SKM-1 (cell line): ENCODE results near the gene ATP7A.
"Not testable (repeated sequence)": the region's sequence is repeated elsewhere in the genome, so short reads cannot be mapped to it uniquely, and the experiment has no call there.

ENCODE experiments used
- DNase-seq: peaks from one replicate; lab custom pipeline; 2025; ENCODE audit not compliant: unreplicated experiment; lab: John Stamatoyannopoulos, UW

ATP7A gene

GRCh38 chrX:77945031-77945430, 34.5 kb downstream of the ATP7A start:
- DNase-seq, result not testable (repeated sequence)

DNA sequence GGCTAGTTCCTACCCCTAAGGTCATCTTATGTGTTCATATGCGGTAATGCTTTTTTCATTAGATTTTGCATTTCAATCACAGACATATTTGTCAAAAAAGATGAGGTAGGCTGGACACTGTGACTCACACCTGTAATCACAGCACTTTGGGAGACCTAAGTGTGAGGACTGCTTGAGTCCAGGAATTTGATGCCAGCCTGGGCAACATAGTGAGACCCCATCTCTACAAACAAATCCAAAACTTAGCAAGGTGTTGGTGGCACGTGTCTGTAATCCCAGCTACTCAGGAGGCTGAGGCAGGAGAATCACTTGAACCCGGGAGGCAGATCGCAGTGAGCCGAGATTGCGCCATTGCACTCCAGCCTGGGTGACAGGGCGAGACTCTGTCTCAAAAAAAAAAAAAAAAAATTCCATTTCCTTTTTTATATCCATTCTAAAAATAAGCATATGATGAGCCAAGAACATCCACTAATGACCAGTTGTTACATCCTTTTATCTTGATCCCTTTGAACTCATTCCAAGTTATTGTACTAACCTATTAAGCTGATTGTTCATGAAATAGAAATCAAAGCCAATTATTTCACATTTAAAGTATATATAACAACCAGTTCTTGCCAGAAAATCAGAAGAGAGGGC, 35.5 kb downstream of the ATP7A start:
- no peak for DNase-seq

- no peak for DNase-seq
These were observed 36.1 kb downstream of the ATP7A start for GRCh38 chrX:77946571-77946970.

GRCh38 chrX:77949840-77950239, 39.3 kb downstream of the ATP7A start:
- DNase-seq, result no peak

DNA sequence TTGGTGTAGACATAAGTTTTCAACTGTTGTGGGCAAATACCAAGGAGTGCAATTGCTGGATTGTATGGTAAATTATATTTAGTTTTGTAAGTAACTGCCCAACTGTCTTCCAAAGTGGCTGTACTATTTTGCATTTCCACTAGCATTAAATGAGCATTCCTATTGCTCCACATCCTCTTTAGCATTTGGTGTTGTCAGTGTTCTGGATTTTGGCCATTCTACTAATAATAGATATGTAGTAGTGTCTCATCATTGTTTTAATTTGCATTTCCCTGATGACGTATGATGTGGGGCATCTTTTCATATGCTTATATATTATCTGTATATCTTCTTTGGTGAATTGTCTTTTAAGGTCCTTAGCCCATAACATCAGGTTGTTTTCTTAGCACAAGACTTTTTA, 41.7 kb downstream of the ATP7A start:
- DNase-seq, result no peak

DNA sequence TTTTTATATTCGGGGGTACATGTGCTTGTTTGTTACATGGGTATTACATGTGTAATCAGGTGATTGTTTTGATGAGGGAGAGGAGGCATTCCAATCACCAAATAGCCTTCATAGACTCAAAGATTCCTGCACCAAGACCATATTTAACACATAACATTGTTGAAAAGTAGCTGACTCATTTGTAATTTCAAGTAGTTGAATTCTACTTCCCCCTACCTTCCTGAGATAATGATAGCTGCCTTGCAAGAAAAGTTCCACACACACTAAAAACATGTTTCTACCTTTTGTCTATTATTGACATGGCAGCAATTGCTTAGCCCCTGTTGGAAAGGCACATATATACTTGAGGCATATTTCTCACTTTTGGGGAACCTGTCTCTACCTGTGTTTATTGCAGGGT, 42.8 kb downstream of the ATP7A start:
- DNase-seq, result no peak

DNA sequence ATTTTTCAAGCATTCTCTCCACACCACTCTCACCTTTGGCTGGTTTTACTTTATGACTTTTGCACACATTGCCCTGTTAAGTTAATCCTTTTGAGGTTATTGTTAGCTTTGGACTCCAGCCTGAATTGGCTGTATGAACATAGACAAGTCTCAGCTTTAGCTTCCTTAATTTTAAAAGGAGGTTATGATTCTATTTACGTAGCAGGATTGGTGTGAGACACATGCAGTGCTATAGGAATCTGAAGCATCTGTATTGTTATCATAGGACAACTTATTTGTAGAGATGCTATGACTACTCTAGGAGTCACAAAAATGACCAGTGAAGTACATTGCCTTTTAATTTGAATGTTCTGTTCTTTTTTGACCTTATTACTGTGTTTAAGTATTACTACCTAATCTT, 43.2 kb downstream of the ATP7A start:
- no peak for DNase-seq

GRCh38 chrX:77960567-77960966, 50.1 kb downstream of the ATP7A start:
- no peak for DNase-seq

DNA sequence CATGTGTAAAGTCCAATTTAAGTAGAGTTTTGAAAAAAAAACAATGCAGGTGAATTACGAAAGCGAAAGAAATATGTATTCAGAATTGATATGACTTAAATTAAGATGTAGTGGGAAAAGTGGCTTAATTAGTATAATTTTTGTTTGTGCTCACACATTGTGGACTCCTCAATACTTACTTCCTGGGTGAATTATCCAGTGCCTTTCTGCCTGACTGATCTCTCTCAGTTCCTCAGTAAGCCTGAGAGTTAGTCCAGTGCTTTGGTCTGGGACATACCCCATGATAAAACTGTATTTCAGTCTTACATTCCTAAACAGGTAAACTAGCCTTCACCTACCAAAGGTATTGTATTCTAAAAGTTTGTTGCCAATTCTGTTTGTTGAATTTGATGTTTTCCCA, 50.6 kb downstream of the ATP7A start:
- no peak for DNase-seq

DNA sequence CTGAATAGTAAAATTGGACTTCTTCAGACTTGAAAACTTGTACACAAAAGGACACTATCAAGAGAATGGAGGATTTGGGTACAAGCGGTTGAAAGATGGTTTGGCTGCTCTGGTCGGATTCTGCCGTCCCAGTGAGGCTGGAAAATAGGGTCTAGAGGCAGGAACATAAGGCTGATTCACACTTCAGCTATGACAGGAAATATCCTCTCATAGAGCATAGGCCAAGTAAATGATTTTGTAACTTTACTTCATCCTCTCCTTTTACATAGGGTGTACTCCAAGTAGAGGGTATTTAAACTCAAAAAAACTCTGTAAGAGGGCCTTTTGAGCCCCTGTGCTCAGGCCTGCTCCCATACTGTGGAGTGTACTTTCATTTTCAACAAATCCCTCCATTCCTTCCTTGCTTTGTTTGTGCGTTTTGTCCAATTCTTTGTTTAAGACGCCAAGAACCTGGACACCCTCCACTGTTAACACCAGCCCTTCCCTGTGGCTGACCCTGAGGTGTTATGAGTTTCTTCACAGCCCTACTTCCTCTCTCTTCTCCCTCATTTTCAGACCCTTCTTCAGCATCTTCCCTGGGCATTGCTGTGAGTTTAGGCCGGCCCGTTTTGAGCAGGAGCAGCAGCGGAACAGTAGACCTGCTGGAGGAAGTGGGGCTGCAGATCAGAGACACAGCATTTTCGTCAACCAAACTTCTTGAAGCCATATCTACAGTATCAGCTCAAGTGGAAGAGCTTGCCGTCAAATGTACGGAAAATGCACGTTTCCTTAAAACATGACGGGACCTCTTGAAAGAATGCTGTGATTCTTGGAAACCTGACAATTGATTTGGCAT, 51.8 kb downstream of the ATP7A start:
- DNase-seq, result no peak

DNA sequence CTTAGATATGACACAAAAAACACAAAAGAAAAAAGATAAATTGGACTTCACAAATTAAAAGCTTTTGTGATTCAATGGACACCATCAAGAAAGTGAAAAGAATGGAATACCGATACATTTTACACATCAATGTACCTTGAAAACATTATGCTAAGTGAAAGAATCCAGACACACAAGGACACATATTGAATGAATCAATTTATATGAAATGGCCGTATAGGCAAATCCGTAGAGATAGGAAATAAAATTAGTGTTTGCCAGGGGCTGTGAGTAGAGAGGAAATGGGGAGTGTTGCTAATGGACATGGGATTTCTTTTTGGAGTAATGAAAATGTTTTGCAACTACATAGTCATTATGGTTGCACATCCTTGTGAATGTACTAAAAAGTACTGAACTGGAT, 55.9 kb downstream of the ATP7A start:
- DNase-seq, result no peak

DNA sequence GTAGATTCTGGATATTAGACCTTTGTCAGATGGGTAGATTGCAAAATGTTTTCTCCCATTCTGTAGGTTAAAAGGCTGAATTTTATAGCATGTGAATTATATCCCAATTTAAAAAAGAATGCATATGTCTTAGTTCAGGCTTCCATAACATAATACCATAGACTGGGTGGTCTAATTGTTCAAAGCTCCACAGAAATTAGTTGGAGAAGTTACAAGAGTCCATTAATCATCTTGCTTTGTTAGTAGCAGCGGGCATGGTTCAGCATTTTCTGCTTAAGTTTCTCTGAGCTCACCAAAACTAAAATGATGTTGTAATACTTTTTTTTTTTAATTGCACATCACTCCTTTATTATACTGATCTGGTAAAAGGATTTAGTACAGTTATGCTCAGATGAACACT, 57.1 kb downstream of the ATP7A start:
- DNase-seq, result no peak

GRCh38 chrX:77969538-77969937, 59.0 kb downstream of the ATP7A start, which contains the start of gene PGAM4:
TSS of gene PGAM4 (minus strand) at chrX:77969638. CDS start at chrX:77969638, 0 bp downstream.
- DNase-seq, result no peak

DNA sequence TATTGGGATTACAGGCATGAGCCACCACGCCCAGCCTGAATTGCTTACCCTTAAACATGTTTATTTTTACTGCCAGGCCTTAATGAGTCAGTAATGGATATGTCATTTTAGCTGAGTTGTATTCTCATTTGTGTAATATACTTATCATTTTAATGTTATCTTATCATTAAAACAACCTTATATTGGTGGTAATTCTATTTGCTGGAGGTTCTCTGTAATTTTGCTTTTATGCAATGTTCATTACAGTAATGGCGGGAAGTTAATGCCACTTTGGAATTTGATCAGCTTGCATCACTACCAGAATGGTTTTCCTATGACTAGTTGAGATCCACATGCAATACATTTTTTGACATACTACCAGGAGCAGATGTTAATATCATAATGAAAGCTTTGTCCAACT, 65.3 kb downstream of the ATP7A start:
- no peak for DNase-seq

DNA sequence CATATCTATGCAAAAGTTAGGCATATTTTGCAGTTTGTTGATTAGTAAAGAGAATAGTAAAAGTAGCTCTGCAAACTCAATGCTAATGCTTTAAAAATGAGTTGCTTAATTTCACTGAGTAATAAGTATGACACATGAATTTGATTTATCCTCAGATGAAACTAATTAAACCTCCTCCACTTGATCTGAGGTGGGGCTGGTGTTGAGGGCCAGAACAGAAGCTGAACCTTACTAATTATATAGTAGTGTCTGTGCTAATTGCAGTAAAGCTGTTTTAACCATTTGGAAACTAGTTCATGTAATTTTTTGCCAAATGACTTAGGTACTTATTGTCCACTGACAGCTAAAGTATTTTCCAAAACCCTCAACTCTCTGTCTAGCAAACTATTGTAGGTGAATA, 66.6 kb downstream of the ATP7A start:
- DNase-seq, result no peak

GRCh38 chrX:77977518-77977917, 67.0 kb downstream of the ATP7A start:
- no peak for DNase-seq

- no peak for DNase-seq
These were observed 69.4 kb downstream of the ATP7A start for GRCh38 chrX:77979870-77980269.

- DNase-seq, result no peak
These were observed 101.4 kb downstream of the ATP7A start for GRCh38 chrX:78011846-78012245.

GRCh38 chrX:78019586-78020483, 109.3 kb downstream of the ATP7A start:
- DNase-seq, result no peak

DNA sequence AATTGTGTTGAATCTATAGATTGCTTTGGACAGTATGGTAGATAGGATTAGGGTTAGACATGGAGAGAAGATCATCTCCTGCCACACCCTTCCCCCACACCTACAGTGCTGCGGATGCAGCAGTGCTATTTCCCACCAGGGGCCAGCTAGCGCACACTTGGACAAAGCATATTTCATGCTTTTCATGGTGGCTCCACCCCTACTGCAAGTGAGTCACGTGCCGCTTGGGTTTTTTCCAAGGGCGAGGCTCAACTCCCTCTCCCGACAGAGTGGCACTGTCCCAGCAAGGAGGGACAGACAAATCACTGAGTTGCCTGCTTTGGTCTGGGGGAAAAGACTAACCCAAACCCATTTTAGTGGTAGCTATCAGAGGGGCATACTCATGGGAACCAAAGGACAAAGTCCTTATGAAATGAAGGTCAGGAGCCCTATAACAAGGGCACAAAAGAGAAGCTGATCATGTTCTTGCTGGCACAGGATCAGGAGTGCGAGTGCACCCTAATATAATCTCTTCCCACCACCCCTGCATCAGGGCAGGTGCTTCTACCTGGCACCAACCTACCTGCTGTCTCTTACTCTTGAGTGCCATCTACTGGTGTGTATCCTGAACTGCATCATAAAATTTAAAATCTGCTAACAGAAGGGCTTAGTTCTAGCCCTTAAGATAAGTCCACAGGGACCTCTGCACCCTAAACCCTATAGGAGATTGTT, 114.0 kb downstream of the ATP7A start:
- no peak for DNase-seq

DNA sequence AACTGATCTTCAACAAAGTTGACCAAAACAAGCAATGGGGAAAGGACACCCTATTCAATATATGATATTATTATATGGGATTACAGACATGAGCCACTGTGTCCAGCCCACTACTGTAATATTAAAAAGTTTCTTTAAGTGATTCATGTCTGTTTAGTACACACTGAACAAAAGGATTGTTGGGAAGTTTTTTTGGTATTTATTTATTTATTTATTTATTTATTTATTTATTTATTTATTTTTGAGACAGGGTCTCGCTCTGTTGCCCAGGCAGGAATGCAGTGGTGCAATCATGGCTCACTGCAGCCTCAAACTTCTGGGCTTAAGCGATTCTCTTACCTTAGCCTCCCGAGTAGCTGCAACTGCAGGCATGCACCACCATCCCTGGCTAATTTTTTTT, 117.3 kb downstream of the ATP7A start:
- DNase-seq, result no peak
